ENCODE results near the gene STK11.

The STK11 gene

DNA sequence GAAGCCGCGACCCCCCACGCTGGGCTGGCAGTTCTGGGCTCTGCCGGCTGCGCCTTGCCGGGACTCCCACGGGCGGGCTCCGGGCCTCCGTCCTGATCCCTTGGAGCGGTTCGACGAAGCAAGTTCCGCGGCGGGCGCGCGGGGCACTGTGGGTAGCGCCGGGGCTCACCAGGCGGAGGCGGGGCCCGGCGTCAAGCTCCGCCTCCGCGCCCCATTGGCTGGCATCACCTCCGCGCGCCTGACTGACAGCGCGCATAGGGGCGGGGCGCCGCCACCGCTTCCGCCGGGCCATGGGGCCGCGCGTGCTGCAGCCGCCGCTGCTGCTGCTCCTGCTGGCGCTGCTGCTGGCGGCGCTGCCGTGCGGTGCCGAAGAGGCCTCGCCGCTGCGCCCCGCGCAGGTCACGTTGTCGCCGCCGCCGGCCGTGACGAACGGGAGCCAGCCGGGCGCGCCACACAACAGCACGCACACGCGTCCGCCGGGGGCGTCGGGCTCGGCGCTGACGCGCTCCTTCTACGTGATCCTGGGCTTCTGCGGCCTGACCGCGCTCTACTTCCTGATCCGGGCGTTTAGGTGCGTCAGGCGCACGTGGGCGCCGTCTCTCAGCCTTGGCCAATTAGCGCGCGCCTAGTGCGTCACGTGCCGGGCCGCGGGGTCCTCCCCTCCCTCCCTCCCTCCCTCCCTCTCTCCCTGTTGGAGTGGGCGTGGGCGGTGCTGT lies 69.8 kb downstream of the STK11 start, which contains the start of gene FAM174C:
Gene FAM174C, plus strand, starts transcription at position 271 of the 716 bp plus-strand sequence. Its CDS starts 20 bp downstream, at position 291.
- peak; percentile 84 for DNase-seq

DNA sequence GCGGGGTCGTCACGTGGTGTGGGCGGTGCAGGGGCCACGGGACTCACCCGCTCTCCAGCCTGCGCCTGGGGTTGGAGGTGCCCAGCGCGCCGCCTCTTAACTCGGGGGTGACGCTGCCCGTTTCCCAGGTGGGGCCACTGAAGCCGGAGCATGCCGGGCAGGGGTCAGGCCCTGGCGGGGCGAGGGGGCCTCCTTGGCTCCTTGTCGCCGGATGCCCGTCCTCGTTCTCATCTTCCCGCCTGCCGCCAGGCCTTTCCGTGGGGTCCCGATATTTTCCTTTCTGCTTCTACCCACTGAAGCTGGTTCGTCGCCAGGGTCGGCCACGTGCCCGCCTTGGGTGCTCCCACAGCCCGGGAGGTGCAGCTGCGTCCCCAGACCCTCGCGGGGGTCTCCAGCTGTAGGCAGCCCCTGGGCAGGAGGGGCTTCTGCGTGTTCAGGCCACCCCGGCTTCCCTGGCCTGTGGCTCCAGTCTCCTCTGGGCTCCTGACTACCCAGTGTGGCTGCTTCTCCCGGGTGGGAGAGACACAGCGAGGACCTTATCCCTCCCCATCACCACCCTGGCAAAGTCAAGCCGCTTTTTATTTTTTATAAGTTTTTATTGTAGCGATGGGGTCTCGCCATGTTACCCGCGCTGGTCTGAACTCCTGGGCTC lies 70.5 kb downstream of the STK11 start:
- no peak for DNase-seq

DNA sequence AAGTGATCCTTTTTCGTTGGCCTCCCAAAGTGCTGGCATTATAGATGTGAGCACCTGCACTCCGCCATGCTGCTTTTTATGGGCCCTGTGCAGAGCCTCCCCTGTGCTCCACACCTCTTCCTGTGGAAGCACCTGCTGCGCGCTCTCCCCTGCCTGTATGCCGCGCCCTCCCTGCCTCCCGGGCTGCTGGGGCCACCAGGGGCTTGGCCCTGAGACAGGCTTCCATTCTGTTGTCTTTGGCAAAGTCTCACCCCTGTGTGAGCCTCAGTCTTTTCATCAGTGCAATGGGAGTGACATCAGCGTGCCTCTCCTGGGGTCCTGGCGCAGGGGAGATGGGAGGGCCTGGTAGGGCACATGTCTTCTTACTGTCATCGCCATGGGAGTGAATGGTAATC lies 71.0 kb downstream of the STK11 start:
- DNase-seq: no peak

DNA sequence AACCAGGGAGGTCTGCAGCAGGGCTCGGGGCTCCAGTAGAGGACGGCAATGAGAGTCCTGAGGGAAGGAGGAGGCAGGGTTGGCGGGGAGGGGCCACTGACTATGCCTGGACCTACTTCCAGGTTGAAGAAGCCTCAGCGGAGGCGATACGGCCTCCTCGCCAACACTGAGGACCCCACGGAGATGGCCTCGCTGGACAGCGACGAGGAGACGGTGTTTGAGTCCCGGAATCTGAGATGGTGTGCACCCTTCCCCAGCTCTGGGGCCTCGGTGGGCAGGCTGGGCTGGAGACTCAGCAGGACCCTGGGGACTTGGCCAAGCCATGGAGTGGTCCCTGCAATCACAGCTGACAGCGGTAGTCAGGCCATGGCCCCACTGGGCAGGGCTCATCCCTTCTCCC lies 71.5 kb downstream of the STK11 start:
- DNase-seq: no peak
